Neuronal stem cell (in vitro differentiated cells): ENCODE results near the gene AGPAT2.

Experiments used
- DNase-seq: peaks from one replicate; pipeline ENCODE4 v3.0.0-alpha.2; 2013; ENCODE audit warnings: low spot score
- H2AFZ ChIP-seq: one replicate; pipeline ENCODE4 v1.6.1; 2013; ENCODE audit warnings: mild to moderate bottlenecking, low read length, inconsistent platforms
- H2AK5ac ChIP-seq: 2 replicates; pipeline ENCODE4 v1.6.1; 2013; ENCODE audit warnings: low read depth, mild to moderate bottlenecking, inconsistent platforms, low read length, moderate library complexity, mixed read lengths
- H2BK120ac ChIP-seq: 2 replicates; pipeline ENCODE4 v1.6.1; 2013; ENCODE audit warnings: low read depth, mild to moderate bottlenecking, inconsistent platforms, low read length, moderate library complexity, mixed read lengths
- H2BK12ac ChIP-seq: one replicate; pipeline ENCODE4 v1.6.1; 2013; ENCODE audit warnings: low read length, inconsistent platforms
- H2BK15ac ChIP-seq: 2 replicates; pipeline ENCODE4 v1.6.1; 2013; ENCODE audit warnings: mild to moderate bottlenecking, low read length, inconsistent platforms, mixed read lengths
- H2BK5ac ChIP-seq: one replicate; pipeline ENCODE4 v1.6.1; 2013; ENCODE audit warnings: inconsistent platforms, mild to moderate bottlenecking, low read length, moderate library complexity
- H3K14ac ChIP-seq: one replicate; pipeline ENCODE4 v1.6.1; 2013; ENCODE audit warnings: low read length, inconsistent platforms
- H3K18ac ChIP-seq: 2 replicates; pipeline ENCODE4 v1.6.1; 2013; ENCODE audit warnings: low read length, inconsistent platforms
- H3K23ac ChIP-seq: 2 replicates; pipeline ENCODE4 v1.6.1; 2013; ENCODE audit warnings: low read depth, mild to moderate bottlenecking, mixed read lengths, low read length, inconsistent platforms; ENCODE audit not compliant: poor library complexity
- H3K27ac ChIP-seq: replicated peaks from 3 replicates; pipeline ENCODE4 v1.5.1; 2013; ENCODE audit warnings: low read length, inconsistent platforms
- H3K27me3 ChIP-seq, 3 experiments: 2 replicates each; pipeline ENCODE4 v1.6.1; 2013; ENCODE audit warnings: low read length in 3 of 3, mild to moderate bottlenecking in 2 of 3, inconsistent platforms in 1 of 3, low read depth in 1 of 3, mixed read lengths in 1 of 3, moderate library complexity in 1 of 3; ENCODE audit not compliant: control insufficient read depth in 3 of 3, insufficient read depth in 3 of 3
- H3K36me3 ChIP-seq, 2 donors: replicated peaks in 1 of 2; 2 replicates each; pipeline ENCODE4 v1.6.1; 2013; ENCODE audit warnings: low read length in 2 of 2; ENCODE audit not compliant: control insufficient read depth in 2 of 2, insufficient read depth in 2 of 2
- H3K4ac ChIP-seq: 2 replicates; pipeline ENCODE4 v1.6.1; 2013; ENCODE audit warnings: inconsistent platforms, mild to moderate bottlenecking, low read length, moderate library complexity
- H3K4me1 ChIP-seq, 2 donors: 1 replicate in 1 of 2; 2 replicates in 1 of 2; pipeline ENCODE4 v1.6.1; 2013; ENCODE audit warnings: low read length in 2 of 2, low read depth in 1 of 2; ENCODE audit not compliant: control insufficient read depth in 2 of 2, insufficient read depth in 1 of 2
- H3K4me2 ChIP-seq: one replicate; pipeline ENCODE4 v1.6.1; 2013; ENCODE audit warnings: mild to moderate bottlenecking, low read length, inconsistent platforms; ENCODE audit not compliant: insufficient read depth, poor library complexity, severe bottlenecking
- H3K4me3 ChIP-seq, 2 donors: 2 replicates each; pipeline ENCODE4 v1.5.1; 2013; ENCODE audit warnings: low read length in 2 of 2, mild to moderate bottlenecking in 2 of 2, inconsistent platforms in 1 of 2, moderate library complexity in 1 of 2
- H3K79me1 ChIP-seq: one replicate; pipeline ENCODE4 v1.6.1; 2013; ENCODE audit warnings: low read depth, mild to moderate bottlenecking, inconsistent platforms, low read length, moderate library complexity
- H3K9ac ChIP-seq: one replicate; pipeline ENCODE4 v1.6.1; 2013; ENCODE audit warnings: mild to moderate bottlenecking, low read depth, low read length, inconsistent platforms; ENCODE audit not compliant: poor library complexity
- H3K9me3 ChIP-seq, 2 donors: replicated peaks in 1 of 2; 2 replicates each; pipeline versions ENCODE3 to v1.6.1; 2013; ENCODE audit warnings: low read length in 2 of 2, mild to moderate bottlenecking in 2 of 2, inconsistent platforms in 1 of 2, low read depth in 1 of 2, mixed read lengths in 1 of 2, moderate library complexity in 1 of 2; ENCODE audit not compliant: control insufficient read depth in 2 of 2, insufficient read depth in 1 of 2
- H4K8ac ChIP-seq: one replicate; pipeline ENCODE4 v1.6.1; 2013; ENCODE audit warnings: low read depth, mild to moderate bottlenecking, inconsistent platforms, low read length, moderate library complexity
- H4K91ac ChIP-seq: one replicate; pipeline ENCODE4 v1.6.1; 2013; ENCODE audit warnings: low read length, low read depth, mild to moderate bottlenecking, inconsistent platforms; ENCODE audit not compliant: poor library complexity
- WGBS, 2 donors: extraction: QIAGEN DNeasy Blood & Tissue Kit; methylation state at CpG; one replicate each; pipeline ENCODE4 v1.1.7; 2013; ENCODE audit warnings: missing lambda C conversion rate in 2 of 2, mixed read lengths in 1 of 2; ENCODE audit not compliant: insufficient read length in 2 of 2, insufficient replicate concordance in 1 of 2; ENCODE audit errors: extremely low coverage in 2 of 2; 5-methylcytosine and 5-hydroxymethylcytosine counted together

Gene AGPAT2

GRCh38 chr9:136654820-136655535, 32.3 kb downstream of the AGPAT2 start:
- no peak overlapping the region for H3K27ac ChIP-seq
- WGBS, 2 donors = no CpG with 5 or more reads among the region's 15 CpGs

GRCh38 chr9:136653323-136654079, 33.8 kb downstream of the AGPAT2 start:
- no CpG with 5 or more reads among the region's 43 CpGs for WGBS, 2 donors

More at GRCh38 chr9:136654820-136655535, 32.3 kb downstream of the AGPAT2 start:
- Histone ChIP-seq H3K18ac (peak overlapping the region; percentile 38), H3K4me3 (peak overlapping the region in 1 of 2 donors; percentile 30), H3K14ac (peak overlapping the region; percentile 99), H4K91ac (peak overlapping the region; percentile 53), H3K9ac (peak overlapping the region; percentile 60), H3K27me3 (peaks cover 0 to 5% (median 0%) of the 10 kb centered on the region in 3 experiments), H4K8ac (no peak overlapping the region), H2BK12ac (no peak overlapping the region), H3K9me3 (no peaks in the 10 kb centered on the region), H3K79me1 (peaks cover 5% of the 10 kb centered on the region), H2BK5ac (peak overlapping the region; percentile 53), H2BK15ac (peak overlapping the region; percentile 7), H3K4ac (peak overlapping the region; percentile 76), H2AK5ac (peak overlapping the region; percentile 36), H3K36me3 (no peaks in the 10 kb centered on the region), H3K4me2 (no peak overlapping the region), H3K23ac (peak overlapping the region; percentile 37), H3K4me1 (peaks cover 0 to 15% of the 10 kb centered on the region in 2 donors), H2BK120ac (peak overlapping the region; percentile 61), H2AFZ (peak overlapping the region; percentile 85)
- no peak for DNase-seq

GRCh38 chr9:136651860-136652259, 35.4 kb downstream of the AGPAT2 start:
- no peak overlapping the region for H2BK12ac ChIP-seq
- H4K91ac ChIP-seq = no peak overlapping the region
- no peak overlapping the region for H2AFZ ChIP-seq
- H2BK15ac ChIP-seq = no peak overlapping the region
- no peak overlapping the region for H3K4me2 ChIP-seq
- H3K36me3 ChIP-seq = no peaks in the 10 kb centered on the region
- H2BK5ac ChIP-seq = no peak overlapping the region
- no peak overlapping the region for H3K14ac ChIP-seq
- H2AK5ac ChIP-seq = no peak overlapping the region
- no peak overlapping the region for H3K4ac ChIP-seq
- H2BK120ac ChIP-seq = no peak overlapping the region
- peaks cover 0 to 17% of the 10 kb centered on the region in 2 donors for H3K4me1 ChIP-seq
- no peak overlapping the region for H3K23ac ChIP-seq
- no peak overlapping the region for H3K4me3 ChIP-seq
- DNase-seq = no peak
- peaks cover 0 to 2% of the 10 kb centered on the region in 2 donors for H3K9me3 ChIP-seq
- no peak overlapping the region for H3K18ac ChIP-seq
- H3K27me3 ChIP-seq = no peaks in the 10 kb centered on the region
- WGBS, 2 donors = no CpG with 5 or more reads among the region's 11 CpGs
- no peak overlapping the region for H3K9ac ChIP-seq
- H3K79me1 ChIP-seq = peaks cover 2% of the 10 kb centered on the region
- no peak overlapping the region for H4K8ac ChIP-seq
- H3K27ac ChIP-seq = no peak overlapping the region

More at GRCh38 chr9:136653323-136654079, 33.8 kb downstream of the AGPAT2 start:
- peak overlapping the region; percentile 70 for H2AK5ac ChIP-seq
- no peak overlapping the region for H3K4me3 ChIP-seq
- peak overlapping the region; percentile 53 for H2AFZ ChIP-seq
- H3K79me1 ChIP-seq = peaks cover 2% of the 10 kb centered on the region
- no peak overlapping the region for H4K91ac ChIP-seq
- H3K4ac ChIP-seq = no peak overlapping the region
- peak overlapping the region; percentile 73 for H2BK12ac ChIP-seq
- no peak overlapping the region for H3K27ac ChIP-seq
- H3K36me3 ChIP-seq = no peaks in the 10 kb centered on the region
- H3K18ac ChIP-seq = peak overlapping the region; percentile 83
- H3K9ac ChIP-seq = no peak overlapping the region
- peaks cover 0 to 15% of the 10 kb centered on the region in 2 donors for H3K4me1 ChIP-seq
- peak overlapping the region; percentile 67 for H2BK15ac ChIP-seq
- peaks cover 0 to 2% (median 0%) of the 10 kb centered on the region in 3 experiments for H3K27me3 ChIP-seq
- no peak overlapping the region for H4K8ac ChIP-seq
- H2BK120ac ChIP-seq = no peak overlapping the region
- no peak for DNase-seq
- peak overlapping the region; percentile 43 for H3K23ac ChIP-seq
- H3K4me2 ChIP-seq = no peak overlapping the region
- no peak overlapping the region for H3K14ac ChIP-seq
- no peak overlapping the region for H2BK5ac ChIP-seq
- H3K9me3 ChIP-seq = peaks cover 0 to 2% of the 10 kb centered on the region in 2 donors

- Histone ChIP-seq H2BK15ac (no peak overlapping the region), H3K14ac (no peak overlapping the region), H3K18ac (no peak overlapping the region), H2BK5ac (no peak overlapping the region), H3K27ac (no peak overlapping the region), H3K9ac (no peak overlapping the region), H4K91ac (no peak overlapping the region), H4K8ac (no peak overlapping the region), H3K4ac (no peak overlapping the region), H2BK12ac (no peak overlapping the region), H2AK5ac (no peak overlapping the region), H3K36me3 (no peaks in the 10 kb centered on the region), H3K4me3 (no peak overlapping the region), H3K27me3 (no peaks in the 10 kb centered on the region), H2AFZ (no peak overlapping the region), H3K79me1 (peaks cover 2% of the 10 kb centered on the region), H3K4me2 (no peak overlapping the region), H3K9me3 (peaks cover 0 to 2% of the 10 kb centered on the region in 2 donors), H2BK120ac (no peak overlapping the region), H3K23ac (no peak overlapping the region), H3K4me1 (peaks cover 5 to 23% of the 10 kb centered on the region in 2 donors)
- DNase-seq = no peak
- no CpG with 5 or more reads among the region's 10 CpGs for WGBS, 2 donors
Measured at GRCh38 chr9:136650648-136651047, 36.6 kb downstream of the AGPAT2 start.
